GM12878 (cell line): Measurements from ENCODE around the gene GET3. TPM values are rescaled to one million over a fixed set of nuclear protein-coding genes. Genes with fewer than 3 reads are reported as not detected.

ENCODE experiments used
- CEBPZ ChIP-seq: fragments of 150-350 bp; IDR thresholded peaks from 2 replicates; pipeline ENCODE4 v1.6.1; 2016; ENCODE audit warnings: low read depth, low read length
- NR2C1 ChIP-seq: fragments of 450-650 bp; IDR thresholded peaks from 2 replicates; pipeline ENCODE4 v1.6.1; 2017; ENCODE audit warnings: antibody characterized with exemption, mild to moderate bottlenecking, moderate library complexity
- USF1 ChIP-seq: IDR thresholded peaks from 2 replicates; pipeline ENCODE4 v1.6.1; 2011; ENCODE audit warnings: borderline replicate concordance, low read depth, mild to moderate bottlenecking, moderate library complexity, mixed read lengths, low read length; ENCODE audit not compliant: insufficient read depth; ENCODE audit errors: extremely low read length
- USF2 ChIP-seq: IDR thresholded peaks from 2 replicates; pipeline ENCODE4 v1.6.1; 2011; ENCODE audit warnings: low read depth, low read length, improper control_type of control experiment, borderline replicate concordance
- polyA plus RNA-seq, 11 experiments: library from polyadenylated mRNA; depleted of rRNA in 4 of 11; unstranded in 6 of 11; stranded (reverse) in 5 of 11; fragments of >200 nt; fragmentation: Nextera tagmentation in 4 of 11; fragmentation: Illumina TruSeq in 1 of 11; extraction: Ambion mirVana in 4 of 11; extraction: Trizol in 1 of 11; gene quantifications; 1 replicate in 1 of 11; 2 replicates in 10 of 11; pipeline versions ENCODE4 v1.2.1 to v1.2.3, GENCODE V29; 2011 to 2016; ENCODE audit warnings: inconsistent platforms in 2 of 11, missing spikeins in 2 of 11, low read depth in 1 of 11
- total RNA-seq, 4 experiments: library from RNA; depleted of rRNA in 3 of 4; stranded (reverse); fragments of >200 nt in 3 of 4; fragmentation: Illumina TruSeq in 1 of 4; extraction: Trizol in 1 of 4; gene quantifications; 2 replicates each; pipeline versions ENCODE4 v1.2.1 to v1.2.3, GENCODE V29; 2013 to 2021

GET3 gene
- total and polyA plus RNA-seq, 10 of the 15 experiments (the other 5 are each of a cell fraction or from before 2014, with no cell fraction given): 14.5 to 144 (median 97.2) TPM

GRCh38 chr19:12722566-12723380 lies 14.5 kb upstream of the GET3 start (continued):
- no peak for TF ChIP-seq CEBPZ
- peak; percentile 98 for TF ChIP-seq USF1
- TF ChIP-seq NR2C1: peak; percentile 64
- TF ChIP-seq USF2: peak; percentile 99
